Omental fat pad (tissue), 4 donors: ENCODE data around the gene CLCN5. TPM values are rescaled to one million over a fixed set of nuclear protein-coding genes. Genes with fewer than 3 reads are reported as not detected.

Source experiments
- ATAC-seq: fragments of 150-250 bp; one replicate; pipeline ENCODE4 v1.9.1; 2016; ENCODE audit warnings: mild to moderate bottlenecking, moderate library complexity; ENCODE audit not compliant: low FRiP score
- DNase-seq: peaks from one replicate; pipeline ENCODE4 v3.0.0-alpha.2; 2019; ENCODE audit warnings: low spot score
- CTCF ChIP-seq, 3 donors: fragments of 450-650 bp; IDR thresholded peaks; one replicate each; pipeline ENCODE4 v1.5.1; 2016 to 2017; ENCODE audit warnings: antibody characterized with exemption in 3 of 3, mild to moderate bottlenecking in 3 of 3, moderate library complexity in 2 of 3
- total RNA-seq, 4 donors: library from RNA; depleted of rRNA; stranded (reverse); fragments of >200 nt; gene quantifications; one replicate each; pipeline ENCODE4 v1.1.0, GENCODE V29; 2016

CLCN5 gene
- total RNA-seq, 4 donors from 2014 or later = 6.6 to 15.0 (median 8.0) TPM

- no peak for DNase-seq
- TF ChIP-seq CTCF (IDR thresholded peaks at IDR 0.05) = no peak
- ATAC-seq = no peak
Observed at GRCh38 chrX:49912086-49912485, 10.3 kb upstream of the CLCN5 start.

- DNase-seq (no peak), ATAC-seq (no peak)
- TF ChIP-seq CTCF (IDR thresholded peaks at IDR 0.05) = no peak
Observed at GRCh38 chrX:49912861-49913260, 9.5 kb upstream of the CLCN5 start.

- ATAC-seq (no peak), DNase-seq (no peak)
- peak in 1 of 3 donors; percentile 47 for TF ChIP-seq CTCF (IDR thresholded peaks at IDR 0.05)
Observed at GRCh38 chrX:49915361-49916222, 6.8 kb upstream of the CLCN5 start.

- TF ChIP-seq CTCF (IDR thresholded peaks at IDR 0.05) = peak in 1 of 3 donors; percentile 17
- DNase-seq (peak; percentile 24), ATAC-seq (peak; percentile 22)
Observed at GRCh38 chrX:49919617-49920016, 2.8 kb upstream of the CLCN5 start.

- no peak for TF ChIP-seq CTCF (IDR thresholded peaks at IDR 0.05)
- ATAC-seq = no peak
- DNase-seq = no peak
Observed at GRCh38 chrX:49921109-49921508, 1.3 kb upstream of the CLCN5 start.

- no peak for TF ChIP-seq CTCF (IDR thresholded peaks at IDR 0.05)
- no peak for ATAC-seq
- DNase-seq = no peak
Observed at GRCh38 chrX:49925176-49925575, 2.8 kb downstream of the CLCN5 start.

GRCh38 chrX:49930039-49930438 is 7.6 kb downstream of the CLCN5 start:
- no peak for TF ChIP-seq CTCF (IDR thresholded peaks at IDR 0.05)
- ATAC-seq (no peak), DNase-seq (no peak)
